ENCODE measurements around the gene ARHGAP6.

DNA sequence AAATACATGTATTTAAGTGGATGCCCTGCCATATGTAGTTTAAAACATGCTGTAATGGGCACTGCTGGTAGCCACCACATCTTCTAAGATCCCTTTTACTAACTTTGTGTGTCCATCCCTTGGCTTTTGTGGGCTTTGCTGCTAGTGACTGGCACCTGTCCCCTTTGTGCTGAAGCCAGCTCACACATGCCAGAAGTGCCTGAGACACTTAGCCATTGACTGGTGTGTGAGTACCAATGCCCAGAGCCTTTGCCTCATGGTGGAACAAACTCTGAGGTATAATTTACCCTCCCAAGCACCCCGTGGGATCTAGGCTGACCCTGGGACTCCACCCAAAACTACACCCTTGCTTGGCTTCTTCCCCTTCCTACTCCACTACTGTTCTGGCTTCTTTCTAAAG, 33.0 kb downstream of the ARHGAP6 start:
- TF ChIP-seq, protein P1, sequence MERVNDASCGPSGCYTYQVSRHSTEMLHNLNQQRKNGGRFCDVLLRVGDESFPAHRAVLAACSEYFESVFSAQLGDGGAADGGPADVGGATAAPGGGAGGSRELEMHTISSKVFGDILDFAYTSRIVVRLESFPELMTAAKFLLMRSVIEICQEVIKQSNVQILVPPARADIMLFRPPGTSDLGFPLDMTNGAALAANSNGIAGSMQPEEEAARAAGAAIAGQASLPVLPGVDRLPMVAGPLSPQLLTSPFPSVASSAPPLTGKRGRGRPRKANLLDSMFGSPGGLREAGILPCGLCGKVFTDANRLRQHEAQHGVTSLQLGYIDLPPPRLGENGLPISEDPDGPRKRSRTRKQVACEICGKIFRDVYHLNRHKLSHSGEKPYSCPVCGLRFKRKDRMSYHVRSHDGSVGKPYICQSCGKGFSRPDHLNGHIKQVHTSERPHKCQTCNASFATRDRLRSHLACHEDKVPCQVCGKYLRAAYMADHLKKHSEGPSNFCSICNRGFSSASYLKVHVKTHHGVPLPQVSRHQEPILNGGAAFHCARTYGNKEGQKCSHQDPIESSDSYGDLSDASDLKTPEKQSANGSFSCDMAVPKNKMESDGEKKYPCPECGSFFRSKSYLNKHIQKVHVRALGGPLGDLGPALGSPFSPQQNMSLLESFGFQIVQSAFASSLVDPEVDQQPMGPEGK (CRISPR knock-in tag; IDR thresholded peaks at IDR 0.05; ENCODE audit: borderline replicate concordance), result no peak
- TF ChIP-seq OSR1 (CRISPR knock-in tag; IDR thresholded peaks at IDR 0.05) (no peak), TCF4 (CRISPR knock-in tag; IDR thresholded peaks at IDR 0.05; ENCODE audit: borderline replicate concordance) (no peak), ZNF565 (CRISPR knock-in tag; conservative IDR thresholded peaks at IDR 0.05; ENCODE audit: low read depth) (no peak)
